GM18517 (cell line): ENCODE data around the gene SKI.
"Not testable (repeated sequence)": the region's sequence is repeated elsewhere in the genome, so short reads cannot be mapped to it uniquely, and the experiment has no call there.

ENCODE experiments used
- ATAC-seq: cut with Tn5 transposase; IDR thresholded peaks from one replicate; pipeline ENCODE4 v1.9.1; 2021; ENCODE audit warnings: mild to moderate bottlenecking, moderate library complexity; ENCODE audit not compliant: unreplicated experiment

SKI gene

GRCh38 chr1:2258996-2259395, 30.9 kb downstream of the SKI start:
- ATAC-seq, result no peak

GRCh38 chr1:2259668-2260402, 31.7 kb downstream of the SKI start:
- ATAC-seq, result no peak

- not testable (repeated sequence) for ATAC-seq
These were observed 32.4 kb downstream of the SKI start for GRCh38 chr1:2260470-2260869.

- no peak for ATAC-seq
These were observed 32.8 kb downstream of the SKI start for GRCh38 chr1:2260917-2261316.

GRCh38 chr1:2261476-2262395, 33.6 kb downstream of the SKI start:
- not testable (repeated sequence) for ATAC-seq

GRCh38 chr1:2266301-2266975, 38.3 kb downstream of the SKI start:
- ATAC-seq, result no peak

GRCh38 chr1:2267051-2267830, 39.1 kb downstream of the SKI start:
- no peak for ATAC-seq

- ATAC-seq, result no peak
These were observed 39.7 kb downstream of the SKI start for GRCh38 chr1:2267862-2268261.

- no peak for ATAC-seq
These were observed 40.4 kb downstream of the SKI start for GRCh38 chr1:2268285-2269056.

GRCh38 chr1:2269193-2269921, 41.2 kb downstream of the SKI start:
- no peak for ATAC-seq

- no peak for ATAC-seq
These were observed 41.8 kb downstream of the SKI start for GRCh38 chr1:2269922-2270259.

- ATAC-seq, result no peak
These were observed 42.4 kb downstream of the SKI start for GRCh38 chr1:2270260-2271100.

- ATAC-seq, result no peak
These were observed 43.1 kb downstream of the SKI start for GRCh38 chr1:2271211-2271721.

- ATAC-seq, result no peak
These were observed 43.9 kb downstream of the SKI start for GRCh38 chr1:2271841-2272655.

GRCh38 chr1:2272686-2273400, 44.7 kb downstream of the SKI start:
- no peak for ATAC-seq

- ATAC-seq, result no peak
These were observed 45.4 kb downstream of the SKI start for GRCh38 chr1:2273401-2274090.
